ENCODE results near the gene TSGA10IP. TPM values are rescaled to one million over a fixed set of nuclear protein-coding genes. Genes with fewer than 3 reads are reported as not detected.

The TSGA10IP gene
- total RNA-seq, 1 experiment from 2014 or later, result not detected

DNA sequence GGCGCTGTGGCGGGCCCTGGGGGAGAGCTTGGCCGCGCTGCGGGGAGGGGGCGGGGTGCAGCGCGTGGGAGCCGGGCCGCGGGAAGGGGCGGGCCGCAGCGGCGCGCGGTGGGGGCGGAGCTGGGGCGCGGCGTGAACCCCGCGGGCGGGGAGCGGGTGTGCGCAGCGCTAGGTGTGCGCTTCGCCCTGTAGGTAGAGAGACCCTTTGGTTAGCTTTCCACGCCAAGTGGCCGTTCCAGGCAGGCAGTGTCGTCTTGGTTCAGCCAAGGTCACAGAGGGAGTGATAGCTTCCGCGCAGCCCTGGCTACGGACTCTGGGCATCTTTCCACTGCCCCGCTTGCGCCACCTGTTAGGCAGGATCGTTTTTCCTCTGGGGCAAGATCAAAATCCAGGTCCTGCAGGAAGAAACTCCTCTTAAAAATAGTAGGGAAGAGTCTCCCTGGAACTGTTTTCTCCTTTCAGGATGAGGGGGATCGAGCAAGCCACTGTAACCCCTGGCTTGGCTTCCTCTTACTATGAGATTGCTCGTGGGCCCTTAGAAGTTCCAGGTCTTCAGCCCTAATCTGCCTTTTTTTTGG, 57.5 kb downstream of the TSGA10IP start:
- no TSS peak for BruUV-seq (replicated peaks)
- ChIA-PET CTCF (interaction anchor here (0.6 to 0.7 kb wide), 2 partner anchors 26 to 75 kb away, joined by 3 read pairs; no protein-coding TSS in a partner anchor), POLR2A (interaction anchor here (0.5 to 0.9 kb wide), 3 partner anchors 49 to 291 kb away, joined by 6 to 14 read pairs (median 9); partner anchors contain the start of genes SF3B2 and YIF1A)
- TF ChIP-seq SIN3A (IDR thresholded peaks at IDR 0.05; ENCODE audit: borderline replicate concordance, insufficient read depth, low read depth, low read length), result 0 out of 2 replicates have a peak, but pooled peaks have one; percentile 71
- TF ChIP-seq, protein P1, sequence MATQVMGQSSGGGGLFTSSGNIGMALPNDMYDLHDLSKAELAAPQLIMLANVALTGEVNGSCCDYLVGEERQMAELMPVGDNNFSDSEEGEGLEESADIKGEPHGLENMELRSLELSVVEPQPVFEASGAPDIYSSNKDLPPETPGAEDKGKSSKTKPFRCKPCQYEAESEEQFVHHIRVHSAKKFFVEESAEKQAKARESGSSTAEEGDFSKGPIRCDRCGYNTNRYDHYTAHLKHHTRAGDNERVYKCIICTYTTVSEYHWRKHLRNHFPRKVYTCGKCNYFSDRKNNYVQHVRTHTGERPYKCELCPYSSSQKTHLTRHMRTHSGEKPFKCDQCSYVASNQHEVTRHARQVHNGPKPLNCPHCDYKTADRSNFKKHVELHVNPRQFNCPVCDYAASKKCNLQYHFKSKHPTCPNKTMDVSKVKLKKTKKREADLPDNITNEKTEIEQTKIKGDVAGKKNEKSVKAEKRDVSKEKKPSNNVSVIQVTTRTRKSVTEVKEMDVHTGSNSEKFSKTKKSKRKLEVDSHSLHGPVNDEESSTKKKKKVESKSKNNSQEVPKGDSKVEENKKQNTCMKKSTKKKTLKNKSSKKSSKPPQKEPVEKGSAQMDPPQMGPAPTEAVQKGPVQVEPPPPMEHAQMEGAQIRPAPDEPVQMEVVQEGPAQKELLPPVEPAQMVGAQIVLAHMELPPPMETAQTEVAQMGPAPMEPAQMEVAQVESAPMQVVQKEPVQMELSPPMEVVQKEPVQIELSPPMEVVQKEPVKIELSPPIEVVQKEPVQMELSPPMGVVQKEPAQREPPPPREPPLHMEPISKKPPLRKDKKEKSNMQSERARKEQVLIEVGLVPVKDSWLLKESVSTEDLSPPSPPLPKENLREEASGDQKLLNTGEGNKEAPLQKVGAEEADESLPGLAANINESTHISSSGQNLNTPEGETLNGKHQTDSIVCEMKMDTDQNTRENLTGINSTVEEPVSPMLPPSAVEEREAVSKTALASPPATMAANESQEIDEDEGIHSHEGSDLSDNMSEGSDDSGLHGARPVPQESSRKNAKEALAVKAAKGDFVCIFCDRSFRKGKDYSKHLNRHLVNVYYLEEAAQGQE (IDR thresholded peaks at IDR 0.05; ENCODE audit: insufficient read depth in 1 of 2, low read depth in 2 of 2, low read length in 1 of 2), result no peak
- peak; percentile 78 for ATAC-seq
- H3K27me3 ChIP-seq (ENCODE audit: control insufficient read depth, insufficient read depth, low read length), result no peaks in the 10 kb centered on the region
- no peaks in the 10 kb centered on the region for H3K9me3 ChIP-seq (ENCODE audit: control insufficient read depth, insufficient read depth, low read depth, low read length)
- no peak for DNase-seq (ENCODE audit: low read depth, low spot score)
- peak overlapping the region; percentile 63 to 100 for H3K4me3 ChIP-seq (ENCODE audit: low read depth in 2 of 2, low read length in 2 of 2)
- peaks cover 49% of the 10 kb centered on the region for H3K4me1 ChIP-seq (ENCODE audit: control insufficient read depth, insufficient read depth, low read length)
- intact Hi-C loops (cut with micrococcal nuclease; ENCODE audit: unreplicated experiment), result no loop called here
- peak overlapping the region; percentile 100 for H3K27ac ChIP-seq (ENCODE audit: low read length)
- in situ Hi-C loops (cut with HindIII; ENCODE audit: low pct_unique_long_range_greater_than_20kb, low sequenced_read_pairs), result no loop called here
- peaks cover 30% of the 10 kb centered on the region for H3K36me3 ChIP-seq (ENCODE audit: control insufficient read depth, insufficient read depth, low read length)

DNA sequence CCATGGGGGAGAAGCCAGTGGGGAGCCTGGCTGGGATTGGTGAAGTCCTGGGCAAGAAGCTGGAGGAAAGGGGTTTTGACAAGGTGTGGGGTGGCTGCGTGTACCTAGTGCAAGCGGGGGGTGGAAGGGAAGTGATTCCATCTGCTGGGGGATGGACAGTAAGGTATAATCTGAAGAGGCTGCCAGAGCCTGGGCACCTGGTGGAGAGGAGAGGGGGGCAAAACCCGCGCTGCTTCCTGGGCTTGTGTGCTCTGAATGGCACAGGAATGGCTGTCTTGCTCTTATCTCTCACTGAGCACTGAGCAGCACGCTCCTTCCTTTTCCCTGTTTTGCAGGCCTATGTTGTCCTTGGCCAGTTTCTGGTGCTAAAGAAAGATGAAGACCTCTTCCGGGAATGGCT, 58.0 kb downstream of the TSGA10IP start:
- H3K27me3 ChIP-seq (ENCODE audit: control insufficient read depth, insufficient read depth, low read length), result no peaks in the 10 kb centered on the region
- H3K36me3 ChIP-seq (ENCODE audit: control insufficient read depth, insufficient read depth, low read length), result peaks cover 25% of the 10 kb centered on the region
- H3K9me3 ChIP-seq (ENCODE audit: control insufficient read depth, insufficient read depth, low read depth, low read length), result no peaks in the 10 kb centered on the region
- ChIA-PET POLR2A (no interaction called here), CTCF (interaction anchor here (0.6 to 0.7 kb wide), 2 partner anchors 26 to 75 kb away, joined by 3 read pairs; no protein-coding TSS in a partner anchor)
- peak overlapping the region; percentile 63 to 100 for H3K4me3 ChIP-seq (ENCODE audit: low read depth in 2 of 2, low read length in 2 of 2)
- DNase-seq (ENCODE audit: low read depth, low spot score) (no peak), ATAC-seq (no peak)
- in situ Hi-C loops (cut with HindIII; ENCODE audit: low pct_unique_long_range_greater_than_20kb, low sequenced_read_pairs) (no loop called here), intact Hi-C loops (cut with micrococcal nuclease; ENCODE audit: unreplicated experiment) (no loop called here)
- H3K27ac ChIP-seq (ENCODE audit: low read length), result peak overlapping the region; percentile 99
- BruUV-seq (replicated peaks), result no TSS peak
- H3K4me1 ChIP-seq (ENCODE audit: control insufficient read depth, insufficient read depth, low read length), result peaks cover 51% of the 10 kb centered on the region
- TF ChIP-seq, protein P1 (IDR thresholded peaks at IDR 0.05; ENCODE audit: insufficient read depth in 1 of 2, low read depth in 2 of 2, low read length in 1 of 2), result no peak
- TF ChIP-seq SIN3A (IDR thresholded peaks at IDR 0.05; ENCODE audit: borderline replicate concordance, insufficient read depth, low read depth, low read length) (no peak), POLR2AphosphoS5 (IDR thresholded peaks at IDR 0.05; ENCODE audit: low read depth, low read length) (no peak), TCF7L2 (IDR thresholded peaks at IDR 0.05; ENCODE audit: low read depth, low read length) (no peak)
- TF ChIP-seq, protein P2, sequence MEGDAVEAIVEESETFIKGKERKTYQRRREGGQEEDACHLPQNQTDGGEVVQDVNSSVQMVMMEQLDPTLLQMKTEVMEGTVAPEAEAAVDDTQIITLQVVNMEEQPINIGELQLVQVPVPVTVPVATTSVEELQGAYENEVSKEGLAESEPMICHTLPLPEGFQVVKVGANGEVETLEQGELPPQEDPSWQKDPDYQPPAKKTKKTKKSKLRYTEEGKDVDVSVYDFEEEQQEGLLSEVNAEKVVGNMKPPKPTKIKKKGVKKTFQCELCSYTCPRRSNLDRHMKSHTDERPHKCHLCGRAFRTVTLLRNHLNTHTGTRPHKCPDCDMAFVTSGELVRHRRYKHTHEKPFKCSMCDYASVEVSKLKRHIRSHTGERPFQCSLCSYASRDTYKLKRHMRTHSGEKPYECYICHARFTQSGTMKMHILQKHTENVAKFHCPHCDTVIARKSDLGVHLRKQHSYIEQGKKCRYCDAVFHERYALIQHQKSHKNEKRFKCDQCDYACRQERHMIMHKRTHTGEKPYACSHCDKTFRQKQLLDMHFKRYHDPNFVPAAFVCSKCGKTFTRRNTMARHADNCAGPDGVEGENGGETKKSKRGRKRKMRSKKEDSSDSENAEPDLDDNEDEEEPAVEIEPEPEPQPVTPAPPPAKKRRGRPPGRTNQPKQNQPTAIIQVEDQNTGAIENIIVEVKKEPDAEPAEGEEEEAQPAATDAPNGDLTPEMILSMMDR (IDR thresholded peaks at IDR 0.05), result no peak
